Endothelial cell of umbilical vein (primary cell): ENCODE measurements around the gene GALR2. TPM values are rescaled to one million over a fixed set of nuclear protein-coding genes. Genes with fewer than 3 reads are reported as not detected.

Experiments used
- BruUV-seq: library from RNA; stranded (reverse); fragments of 400-500 nt; replicated peaks from 2 replicates; lab custom pipeline; 2021; lab: Mats Ljungman, UMichigan
- CTCF ChIA-PET: fragments of 300-600, 350-600 bp; sonication (Branson Sonifier 250); formaldehyde crosslinking; loops from one replicate; lab custom pipeline; 2021; ENCODE audit warnings: antibody characterized with exemption, inconsistent platforms; lab: Charles Lee
- POLR2A ChIA-PET: fragments of 300-600, 350-600 bp; sonication (Branson Sonifier 250); formaldehyde crosslinking; loops from one replicate; lab custom pipeline; 2021; ENCODE audit warnings: antibody characterized with exemption, inconsistent platforms; lab: Charles Lee
- DNase-seq: peaks from one replicate; pipeline ENCODE4 v3.0.0-alpha.2; 2011; ENCODE audit warnings: low read depth, low spot score
- FAIRE-seq: peaks from 2 replicates; lab custom pipeline; 2011; peaks lifted over from hg19 to GRCh38; lab: Jason Lieb, UNC
- H2AFZ ChIP-seq: 2 replicates; pipeline ENCODE4 v1.6.0; 2012; ENCODE audit warnings: low read depth, low read length, control low read depth, inconsistent platforms
- H3K27ac ChIP-seq: 2 replicates; pipeline ENCODE4 v1.5.1; 2011; ENCODE audit warnings: low read depth, mild to moderate bottlenecking, control low read depth, low read length, moderate library complexity; ENCODE audit not compliant: insufficient read depth
- H3K27me3 ChIP-seq, 2 experiments: 2 replicates each; pipeline versions ENCODE4 v1.6.0 to v1.6.1; 2011; ENCODE audit warnings: low read length in 2 of 2, mixed read lengths in 1 of 2; ENCODE audit not compliant: control insufficient read depth in 2 of 2, insufficient read depth in 2 of 2
- H3K36me3 ChIP-seq, 2 experiments: 2 replicates in 1 of 2; 3 replicates in 1 of 2; pipeline ENCODE4 v1.5.1; 2011; ENCODE audit warnings: low read length in 2 of 2, mild to moderate bottlenecking in 1 of 2, moderate library complexity in 1 of 2; ENCODE audit not compliant: control insufficient read depth in 2 of 2, insufficient read depth in 2 of 2; ENCODE audit errors: extremely low read depth in 1 of 2
- H3K4me1 ChIP-seq: 3 replicates; pipeline ENCODE4 v1.5.1; 2011; ENCODE audit warnings: mild to moderate bottlenecking, low read length; ENCODE audit not compliant: control insufficient read depth, insufficient read depth; ENCODE audit errors: extremely low read depth
- H3K4me2 ChIP-seq: 2 replicates; pipeline ENCODE4 v1.6.1; 2011; ENCODE audit warnings: low read length, control low read depth, mixed read lengths; ENCODE audit not compliant: insufficient read depth
- H3K4me3 ChIP-seq, 3 experiments: fragments of 200-600 bp in 1 of 3; sonication (generic), shearing (Covaris generic) in 1 of 3; replicated peaks in 1 of 3; 2 replicates each; pipeline ENCODE4 v1.5.1; 2011 to 2016; ENCODE audit warnings: control low read depth in 3 of 3, low read length in 3 of 3, mild to moderate bottlenecking in 2 of 3, inconsistent platforms in 1 of 3, low read depth in 1 of 3, moderate library complexity in 1 of 3; ENCODE audit not compliant: insufficient read depth in 1 of 3
- H3K79me2 ChIP-seq: 2 replicates; pipeline ENCODE4 v1.6.0; 2012; ENCODE audit warnings: low read length, inconsistent platforms; ENCODE audit not compliant: control insufficient read depth, insufficient read depth
- H3K9ac ChIP-seq: replicated peaks from 2 replicates; pipeline ENCODE3; 2011; ENCODE audit warnings: low read length, control low read depth; ENCODE audit not compliant: insufficient read depth; ENCODE audit errors: extremely low read depth
- H3K9me1 ChIP-seq: replicated peaks from 3 replicates; pipeline ENCODE4 v1.6.0; 2011; ENCODE audit warnings: mild to moderate bottlenecking, low read length; ENCODE audit not compliant: control insufficient read depth, insufficient read depth; ENCODE audit errors: extremely low read depth
- H3K9me3 ChIP-seq: replicated peaks from 2 replicates; pipeline ENCODE4 v1.5.1; 2012; ENCODE audit warnings: low read length, inconsistent platforms; ENCODE audit not compliant: control insufficient read depth, insufficient read depth
- H4K20me1 ChIP-seq: replicated peaks from 2 replicates; pipeline ENCODE3; 2011; ENCODE audit warnings: mild to moderate bottlenecking, low read length; ENCODE audit not compliant: control insufficient read depth, insufficient read depth; ENCODE audit errors: extremely low read depth
- CTCF ChIP-seq, 2 donors: IDR thresholded peaks; 1 replicate in 1 of 2; 2 replicates in 1 of 2; pipeline ENCODE4 v1.5.1; 2011; ENCODE audit warnings: low read length in 2 of 2, mild to moderate bottlenecking in 2 of 2, moderate library complexity in 2 of 2, control low read depth in 1 of 2, inconsistent platforms in 1 of 2, low read depth in 1 of 2; ENCODE audit not compliant: insufficient read depth in 1 of 2; ENCODE audit errors: extremely low read depth in 1 of 2
- EZH2 ChIP-seq: IDR thresholded peaks from 2 replicates; pipeline ENCODE4 v1.6.1; 2012; ENCODE audit warnings: borderline replicate concordance, low read depth, mild to moderate bottlenecking, moderate library complexity, low read length, inconsistent platforms; ENCODE audit not compliant: severe bottlenecking
- FOS ChIP-seq: IDR thresholded peaks from 2 replicates; pipeline ENCODE4 v1.6.1; 2011; ENCODE audit warnings: mild to moderate bottlenecking, low read length, moderate library complexity, borderline replicate concordance; ENCODE audit not compliant: insufficient read depth
- GATA2 ChIP-seq: IDR thresholded peaks from 2 replicates; pipeline ENCODE4 v1.7.0; 2011; ENCODE audit warnings: low read depth, mild to moderate bottlenecking, moderate library complexity, mixed read lengths, low read length; ENCODE audit not compliant: insufficient read length, insufficient read depth
- JUN ChIP-seq: IDR thresholded peaks from 2 replicates; pipeline ENCODE4 v1.6.1; 2011; ENCODE audit warnings: borderline replicate concordance, low read depth; ENCODE audit not compliant: insufficient read length, insufficient read depth
- MAX ChIP-seq: IDR thresholded peaks from 2 replicates; pipeline ENCODE4 v1.6.1; 2011; ENCODE audit not compliant: insufficient read depth, insufficient read length
- MYC ChIP-seq: IDR thresholded peaks from one replicate; pipeline ENCODE4 v1.6.1; 2011; ENCODE audit warnings: mild to moderate bottlenecking, low read depth, low read length
- POLR2A ChIP-seq: IDR thresholded peaks from 2 replicates; pipeline ENCODE4 v1.6.1; 2012; ENCODE audit warnings: low read depth, mild to moderate bottlenecking, control low read depth, low read length
- POLR2AphosphoS5 ChIP-seq: IDR thresholded peaks from 2 replicates; pipeline ENCODE4 v1.6.1; 2012; ENCODE audit warnings: low read depth, mild to moderate bottlenecking, control low read depth, low read length, moderate library complexity; ENCODE audit not compliant: insufficient read depth
- dilution Hi-C: fragments of 300-500 bp; cut with MboI; formaldehyde crosslinking; loops from one replicate; pipeline ENCODE4 v1.15.0; 2019; ENCODE audit warnings: low sequenced_read_pairs; ENCODE audit not compliant: extremely low pct_ligation_motif_present
- intact Hi-C: fragments of 100-400 bp; cut with micrococcal nuclease; formaldehyde crosslinking; loops from one replicate; pipeline ENCODE4 v1.10.0; 2022
- polyA plus RNA-seq, 4 experiments: library from polyadenylated mRNA; depleted of rRNA in 3 of 4; stranded (reverse) in 3 of 4; unstranded in 1 of 4; fragments of >200 nt; gene quantifications; 2 replicates each; pipeline versions ENCODE4 v1.2.1 to v1.2.3, GENCODE V29; 2011 to 2012; ENCODE audit warnings: missing spikeins in 1 of 4
- total RNA-seq: library from RNA; stranded (reverse); gene quantifications from 2 replicates; pipeline ENCODE4 v1.2.3, GENCODE V29; 2021

The GALR2 gene
- total and polyA plus RNA-seq, 2 donors (not counting 3 experiments of a cell fraction or from before 2014, with no cell fraction given) = 0.47 TPM; not detected in 1

GRCh38 chr17:76051561-76051960, 23.0 kb upstream of the GALR2 start:
- Histone ChIP-seq H2AFZ (no peak overlapping the region), H3K4me2 (no peak overlapping the region), H3K9me3 (no peaks in the 10 kb centered on the region), H3K9ac (no peak overlapping the region), H4K20me1 (no peaks in the 10 kb centered on the region), H3K27me3 (no peaks in the 10 kb centered on the region), H3K9me1 (no peaks in the 10 kb centered on the region), H3K4me1 (peaks cover 18% of the 10 kb centered on the region), H3K27ac (no peak overlapping the region), H3K36me3 (peaks cover 16 to 29% of the 10 kb centered on the region in 2 experiments), H3K4me3 (no peak overlapping the region), H3K79me2 (peaks cover 20% of the 10 kb centered on the region)
- no peak for FAIRE-seq
- intact Hi-C loops = no loop called here
- no peak for TF ChIP-seq POLR2AphosphoS5
- TF ChIP-seq EZH2 = no peak
- TF ChIP-seq GATA2 = no peak
- no peak for TF ChIP-seq FOS
- no peak for TF ChIP-seq MAX
- no peak for TF ChIP-seq JUN
- no peak for TF ChIP-seq POLR2A
- TF ChIP-seq MYC = no peak
- no peak for TF ChIP-seq CTCF (IDR thresholded peaks at IDR 0.05; ENCODE audit: extremely low read depth in 1 of 2, insufficient read depth in 1 of 2, low read depth in 1 of 2, low read length in 2 of 2)
- DNase-seq = no peak
- dilution Hi-C loops = no loop called here
- ChIA-PET POLR2A (no interaction called here), CTCF (no interaction called here)
- BruUV-seq = no TSS peak
